GOT3 (cell line): ENCODE data around the gene DRC7.

Source experiments
- DNase-seq: peaks from one replicate; lab custom pipeline; 2025; ENCODE audit warnings: mixed read lengths; lab: John Stamatoyannopoulos, UW

The DRC7 gene

GRCh38 chr16:57694725-57695679, at the start of gene DRC7:
TSS of gene DRC7 (plus strand) at chr16:57694806. CDS start at chr16:57697950, 3,144 bp downstream.
- no peak for DNase-seq

GRCh38 chr16:57645169-57645568, 49.4 kb upstream of the DRC7 start:
- no peak for DNase-seq

- DNase-seq: no peak
Measured at GRCh38 chr16:57645691-57646387, 48.8 kb upstream of the DRC7 start.

GRCh38 chr16:57646388-57647039, 48.1 kb upstream of the DRC7 start:
- DNase-seq: no peak

GRCh38 chr16:57647136-57647875, 47.3 kb upstream of the DRC7 start:
- no peak for DNase-seq

- no peak for DNase-seq
Measured at GRCh38 chr16:57648125-57648524, 46.5 kb upstream of the DRC7 start.

- DNase-seq: peak; percentile 41
Measured at GRCh38 chr16:57648581-57649442, 45.8 kb upstream of the DRC7 start.

- DNase-seq: no peak
Measured at GRCh38 chr16:57649443-57649751, 45.2 kb upstream of the DRC7 start.

GRCh38 chr16:57649846-57650245, 44.8 kb upstream of the DRC7 start:
- no peak for DNase-seq

GRCh38 chr16:57651344-57652333, 43.0 kb upstream of the DRC7 start:
- DNase-seq: no peak

GRCh38 chr16:57652695-57653471, 41.7 kb upstream of the DRC7 start:
- DNase-seq: no peak

GRCh38 chr16:57653936-57654335, 40.7 kb upstream of the DRC7 start:
- no peak for DNase-seq

GRCh38 chr16:57656342-57656955, 38.2 kb upstream of the DRC7 start:
- DNase-seq: no peak

- DNase-seq: no peak
Measured at GRCh38 chr16:57657228-57657627, 37.4 kb upstream of the DRC7 start.

GRCh38 chr16:57658130-57658877, 36.3 kb upstream of the DRC7 start:
- no peak for DNase-seq

- DNase-seq: no peak
Measured at GRCh38 chr16:57658878-57659674, 35.5 kb upstream of the DRC7 start.
